ENCODE data around the gene TDRD6.

Gene TDRD6

DNA sequence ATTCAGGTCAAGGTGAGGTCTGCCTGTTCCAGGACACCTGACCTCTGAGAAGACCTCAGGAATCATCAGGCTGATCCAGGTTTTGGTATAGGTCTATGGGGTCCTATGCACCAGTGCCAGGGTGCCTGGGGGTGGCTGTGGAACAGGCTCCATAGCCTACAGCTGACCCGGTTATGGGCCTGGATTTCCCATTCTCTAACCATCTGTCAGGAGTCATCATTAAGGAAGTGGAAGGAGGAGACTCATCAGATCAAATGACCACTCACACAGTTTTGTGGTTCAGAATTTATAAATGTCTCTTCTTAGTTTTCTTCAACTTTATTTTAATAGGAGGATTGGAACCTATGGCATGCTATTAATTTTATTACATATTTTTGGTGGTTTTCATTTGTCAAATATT lies 32.7 kb downstream of the TDRD6 start:
- TF ChIP-seq, protein P1, sequence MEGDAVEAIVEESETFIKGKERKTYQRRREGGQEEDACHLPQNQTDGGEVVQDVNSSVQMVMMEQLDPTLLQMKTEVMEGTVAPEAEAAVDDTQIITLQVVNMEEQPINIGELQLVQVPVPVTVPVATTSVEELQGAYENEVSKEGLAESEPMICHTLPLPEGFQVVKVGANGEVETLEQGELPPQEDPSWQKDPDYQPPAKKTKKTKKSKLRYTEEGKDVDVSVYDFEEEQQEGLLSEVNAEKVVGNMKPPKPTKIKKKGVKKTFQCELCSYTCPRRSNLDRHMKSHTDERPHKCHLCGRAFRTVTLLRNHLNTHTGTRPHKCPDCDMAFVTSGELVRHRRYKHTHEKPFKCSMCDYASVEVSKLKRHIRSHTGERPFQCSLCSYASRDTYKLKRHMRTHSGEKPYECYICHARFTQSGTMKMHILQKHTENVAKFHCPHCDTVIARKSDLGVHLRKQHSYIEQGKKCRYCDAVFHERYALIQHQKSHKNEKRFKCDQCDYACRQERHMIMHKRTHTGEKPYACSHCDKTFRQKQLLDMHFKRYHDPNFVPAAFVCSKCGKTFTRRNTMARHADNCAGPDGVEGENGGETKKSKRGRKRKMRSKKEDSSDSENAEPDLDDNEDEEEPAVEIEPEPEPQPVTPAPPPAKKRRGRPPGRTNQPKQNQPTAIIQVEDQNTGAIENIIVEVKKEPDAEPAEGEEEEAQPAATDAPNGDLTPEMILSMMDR (IDR thresholded peaks at IDR 0.05; ENCODE audit: low read depth, low read length) = no peak
- no peak for DNase-seq (ENCODE audit: low read depth, low spot score)

DNA sequence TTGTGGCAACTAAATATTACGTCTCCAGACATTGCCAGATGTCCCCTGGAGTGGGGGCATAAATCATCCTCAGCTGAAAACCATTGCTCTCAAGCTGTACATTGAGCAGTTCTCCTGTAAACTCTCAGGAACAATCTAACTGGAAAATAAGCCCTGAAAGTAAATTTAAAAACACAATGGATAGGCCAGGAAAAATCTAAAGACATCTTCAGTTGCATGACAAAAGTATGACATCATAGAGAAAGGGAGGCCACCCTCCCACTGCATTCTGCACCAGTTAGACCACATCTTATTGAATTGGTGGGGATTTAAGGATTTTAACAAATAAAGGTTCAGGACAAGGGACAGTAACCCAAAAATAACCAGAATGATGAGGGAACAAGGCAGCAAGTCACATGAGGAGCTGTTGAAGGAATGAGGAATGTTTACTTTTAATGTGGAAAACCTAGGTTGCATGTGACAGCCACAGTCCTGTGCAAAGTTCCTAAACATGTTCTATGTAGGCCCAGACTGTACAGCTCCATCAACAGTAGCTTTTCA lies 42.2 kb downstream of the TDRD6 start:
- in situ Hi-C loops (cut with HindIII; ENCODE audit: low sequenced_read_pairs) = no loop called here
- no peak overlapping the region for H3K4me3 ChIP-seq (ENCODE audit: low read depth, low read length)
- TF ChIP-seq, protein P1 (IDR thresholded peaks at IDR 0.05; ENCODE audit: low read depth, low read length) = no peak
- no peak for DNase-seq (ENCODE audit: low read depth, low spot score)

More for the DNA sequence above, 32.7 kb downstream of the TDRD6 start:
- in situ Hi-C loops (cut with HindIII; ENCODE audit: low sequenced_read_pairs) = no loop called here
- H3K4me3 ChIP-seq (ENCODE audit: low read depth, low read length) = no peak overlapping the region

GRCh38 chr6:46730921-46731461 lies 43.3 kb downstream of the TDRD6 start:
- in situ Hi-C loops (cut with HindIII; ENCODE audit: low sequenced_read_pairs) = no loop called here
- TF ChIP-seq, protein P1 (IDR thresholded peaks at IDR 0.05; ENCODE audit: low read depth, low read length) = no peak
- H3K4me3 ChIP-seq (ENCODE audit: low read depth, low read length) = no peak overlapping the region
- no peak for DNase-seq (ENCODE audit: low read depth, low spot score)

- in situ Hi-C loops (cut with HindIII; ENCODE audit: low sequenced_read_pairs) = no loop called here
- TF ChIP-seq, protein P1 (IDR thresholded peaks at IDR 0.05; ENCODE audit: low read depth, low read length) = no peak
Measured at GRCh38 chr6:46733341-46733801, 45.7 kb downstream of the TDRD6 start.

DNA sequence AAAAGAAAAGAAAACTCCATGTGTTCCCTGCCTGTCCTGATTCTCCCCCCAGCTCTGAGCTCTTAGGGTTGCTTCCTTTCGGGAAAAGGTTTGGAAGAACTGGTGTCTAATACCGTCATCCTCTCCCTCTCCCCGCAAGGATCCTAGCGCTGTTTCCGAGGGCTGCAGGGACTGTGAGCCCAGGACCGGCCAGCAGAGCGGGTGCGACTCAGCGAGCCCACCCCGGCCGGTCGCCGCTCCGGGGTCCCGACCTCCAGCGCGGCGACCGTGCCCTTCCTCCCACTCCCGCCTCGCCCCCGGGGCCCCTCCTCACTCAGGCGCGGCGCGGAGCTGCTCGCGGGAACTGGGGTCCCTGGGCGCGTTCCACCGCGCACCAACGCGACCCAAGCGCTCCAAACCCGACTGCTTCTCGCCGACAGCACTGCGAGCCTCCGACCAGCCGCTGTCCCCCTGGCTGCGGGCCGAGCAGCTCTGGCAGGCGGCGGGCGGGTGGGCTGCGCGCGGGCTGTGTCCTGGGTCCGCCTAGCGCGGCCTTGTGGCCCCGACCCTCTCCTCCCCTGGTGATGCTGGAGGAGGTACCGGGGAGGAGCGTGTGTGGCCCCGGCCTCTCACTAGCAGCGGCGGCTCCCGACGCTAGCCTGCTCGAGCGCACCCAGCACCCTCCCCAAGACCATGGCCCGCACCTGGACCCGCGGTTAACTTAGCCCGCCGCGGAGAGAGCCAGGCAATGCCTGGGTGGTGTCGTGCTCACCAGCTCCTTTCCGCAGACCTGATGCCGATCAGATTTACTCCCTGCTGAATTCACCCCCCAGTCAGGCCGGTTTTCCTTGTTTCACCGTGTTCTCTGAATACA lies 47.4 kb downstream of the TDRD6 start, which contains the start of gene PLA2G7:
PLA2G7 (minus strand) TSS at position 509 of the 853 bp plus-strand sequence. CDS start 12,484 bp downstream, outside the sequence.
- in situ Hi-C loops (cut with HindIII; ENCODE audit: low sequenced_read_pairs) = no loop called here
- TF ChIP-seq, protein P1 (IDR thresholded peaks at IDR 0.05; ENCODE audit: low read depth, low read length) = no peak
- DNase-seq (ENCODE audit: low read depth, low spot score) = peak; percentile 11
- H3K4me3 ChIP-seq (ENCODE audit: low read depth, low read length) = peak within 1 kb of the TSS; percentile 42

More at GRCh38 chr6:46733341-46733801, 45.7 kb downstream of the TDRD6 start:
- H3K4me3 ChIP-seq (ENCODE audit: low read depth, low read length) = no peak overlapping the region
- no peak for DNase-seq (ENCODE audit: low read depth, low spot score)

GRCh38 chr6:46735720-46736031 lies 48.0 kb downstream of the TDRD6 start:
- TF ChIP-seq, protein P1 (IDR thresholded peaks at IDR 0.05; ENCODE audit: low read depth, low read length) = no peak
- in situ Hi-C loops (cut with HindIII; ENCODE audit: low sequenced_read_pairs) = no loop called here
- peak overlapping the region; percentile 42 for H3K4me3 ChIP-seq (ENCODE audit: low read depth, low read length)
- no peak for DNase-seq (ENCODE audit: low read depth, low spot score)

All from astrocyte of the spinal cord (primary cell).